Epidermal melanocyte (primary cell): Measurements from ENCODE around the gene DCTN2.

ENCODE experiments used
- DNase-seq: peaks from one replicate; pipeline ENCODE4 v3.0.0; 2011; ENCODE audit warnings: low spot score; ENCODE audit not compliant: insufficient read length

DCTN2 gene

DNA sequence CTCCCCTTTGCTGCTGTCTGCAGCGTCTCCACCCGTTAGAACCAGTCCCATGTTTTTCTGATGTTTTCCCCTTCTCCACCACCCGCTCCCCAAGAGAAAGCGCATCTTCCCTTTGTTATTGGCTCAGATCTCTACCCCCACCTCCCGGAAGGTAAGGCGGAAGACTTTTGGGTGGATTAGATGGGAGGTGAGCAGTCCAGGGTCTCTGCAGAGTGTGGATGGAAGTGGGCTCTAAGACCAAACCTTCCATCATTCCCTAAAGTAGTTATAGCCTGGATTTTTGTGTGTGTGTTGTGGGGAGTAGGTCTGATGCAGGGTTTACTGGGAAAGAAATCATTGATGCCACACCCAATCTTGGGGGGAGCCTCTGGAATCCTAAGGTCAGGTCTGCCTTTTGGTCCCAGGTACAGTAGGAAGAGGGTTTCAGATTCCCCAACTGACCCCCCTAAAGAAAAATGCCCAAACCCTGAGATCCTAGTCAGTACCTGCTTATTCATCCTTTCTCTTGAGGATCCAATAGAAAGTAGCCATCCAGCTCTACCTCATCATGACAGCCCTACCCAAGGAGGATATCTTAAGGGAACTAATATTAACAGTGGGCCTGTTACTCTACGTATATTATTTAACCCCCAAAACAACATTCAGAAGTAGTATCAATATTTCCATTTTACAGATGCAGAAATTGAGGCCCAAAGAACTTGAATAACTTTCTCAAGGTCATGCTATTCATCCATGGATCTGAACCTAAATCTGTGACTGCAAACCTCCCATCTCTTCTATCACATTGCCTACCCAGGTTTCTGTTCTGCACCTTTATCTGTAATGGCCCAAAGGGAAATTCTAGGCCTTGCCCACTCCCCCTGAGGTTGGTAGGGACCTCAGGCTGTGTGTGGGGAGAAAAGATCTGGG, 3.9 kb upstream of the DCTN2 start:
- no peak for DNase-seq

GRCh38 chr12:57549909-57550640, 3.1 kb upstream of the DCTN2 start, which contains the start of gene KIF5A:
TSS of gene KIF5A (plus strand) at chr12:57550044. CDS start at chr12:57550272, 228 bp downstream.
- no peak for DNase-seq

- no peak for DNase-seq
Observed at GRCh38 chr12:57549203-57549908, 2.4 kb upstream of the DCTN2 start.

DNA sequence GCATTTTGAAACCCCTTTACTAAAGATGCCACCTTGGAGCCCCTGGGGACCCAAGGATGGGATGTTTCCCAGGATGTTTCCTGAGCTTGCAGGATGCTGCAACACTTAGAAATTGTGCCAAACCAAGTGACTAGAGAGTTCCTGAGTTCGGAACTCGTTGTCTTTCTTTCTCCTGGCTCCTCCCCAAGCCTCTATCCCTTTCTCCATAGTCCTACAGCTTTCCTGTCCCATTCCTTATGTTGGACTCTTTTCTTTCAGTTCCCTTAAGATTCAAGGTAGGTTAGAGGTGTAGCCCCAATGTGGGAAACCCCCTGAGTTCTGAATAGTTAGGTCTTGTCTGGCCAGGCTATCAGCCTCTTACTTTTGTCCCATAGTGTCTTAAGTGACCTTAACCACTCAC, 1.5 kb upstream of the DCTN2 start:
- no peak for DNase-seq

- DNase-seq = no peak
Observed at GRCh38 chr12:57548013-57548315, 972 bp upstream of the DCTN2 start.

DNA sequence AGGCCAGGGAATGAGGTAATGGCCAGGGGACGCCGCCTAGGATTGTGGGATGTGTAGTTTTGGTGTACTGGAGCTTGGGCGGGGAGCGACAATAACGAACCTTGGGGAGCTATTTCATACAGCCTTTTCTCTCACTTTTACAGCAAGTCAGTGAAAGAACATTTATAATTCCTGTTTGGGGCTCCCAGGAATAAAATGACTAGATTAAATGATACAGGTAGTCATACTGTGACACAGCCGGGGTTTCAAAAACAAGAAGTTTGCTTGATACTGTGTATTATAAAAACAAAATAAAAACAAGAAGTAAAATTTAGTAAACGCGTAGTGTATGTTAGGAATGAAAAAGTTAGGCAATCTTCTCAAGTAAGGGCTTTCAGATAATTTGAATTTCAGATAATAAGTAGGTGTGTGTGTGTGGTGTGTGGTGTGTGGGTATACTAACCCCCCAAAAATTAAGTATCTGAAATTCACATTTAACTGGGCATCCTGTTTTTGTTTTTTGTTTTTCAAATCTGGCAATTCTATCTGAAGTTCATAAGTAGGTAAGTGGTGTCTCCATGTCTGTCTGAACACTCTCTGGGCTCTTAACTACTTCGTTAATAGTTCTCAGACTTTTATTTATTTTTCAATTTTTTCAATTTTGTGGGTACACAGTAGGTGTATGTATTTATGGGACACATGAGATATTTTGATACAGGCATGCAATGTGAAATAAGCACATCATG, 458 bp upstream of the DCTN2 start:
- DNase-seq = no peak

- DNase-seq = no peak
Observed at GRCh38 chr12:57545809-57546437, 1.1 kb downstream of the DCTN2 start.

DNA sequence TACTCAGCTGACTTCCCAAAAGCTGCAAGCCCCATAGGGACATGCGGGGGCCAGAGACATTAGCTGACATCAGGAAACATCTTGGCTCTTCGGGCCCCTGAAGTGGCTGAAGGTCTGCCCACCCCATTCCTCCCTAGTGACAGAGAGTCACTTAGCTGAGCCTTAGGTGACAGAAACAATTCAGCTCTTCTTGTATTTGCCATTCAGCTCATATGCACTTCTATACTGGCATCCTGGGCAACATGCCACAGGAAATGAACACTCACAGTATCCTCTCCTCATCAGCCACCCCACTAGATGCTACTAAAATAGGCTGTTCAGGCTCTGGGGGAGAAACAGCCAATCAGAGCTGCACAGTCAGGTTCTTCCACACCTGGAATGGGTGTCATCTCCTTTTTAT, 3.4 kb downstream of the DCTN2 start:
- no peak for DNase-seq

DNA sequence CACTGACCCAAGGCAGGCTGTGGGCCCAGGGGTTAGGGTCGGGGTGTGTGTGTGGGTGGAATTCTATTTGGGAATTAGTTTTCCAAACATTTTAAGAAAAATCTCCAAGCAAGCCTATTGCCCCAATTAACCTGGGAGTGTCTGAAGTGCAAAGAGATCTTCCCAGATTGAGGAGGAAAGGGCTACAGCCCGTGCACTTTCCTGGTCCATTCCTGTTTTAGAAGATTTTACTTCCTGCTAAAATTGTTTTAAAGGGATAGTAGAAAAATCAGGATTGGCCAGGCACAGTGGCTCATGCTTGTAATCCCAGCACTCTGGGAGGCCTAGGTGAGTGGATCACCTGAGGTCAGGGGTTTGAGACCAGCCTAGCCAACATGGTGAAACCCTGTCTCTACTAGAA, 5.3 kb downstream of the DCTN2 start:
- DNase-seq = no peak

DNA sequence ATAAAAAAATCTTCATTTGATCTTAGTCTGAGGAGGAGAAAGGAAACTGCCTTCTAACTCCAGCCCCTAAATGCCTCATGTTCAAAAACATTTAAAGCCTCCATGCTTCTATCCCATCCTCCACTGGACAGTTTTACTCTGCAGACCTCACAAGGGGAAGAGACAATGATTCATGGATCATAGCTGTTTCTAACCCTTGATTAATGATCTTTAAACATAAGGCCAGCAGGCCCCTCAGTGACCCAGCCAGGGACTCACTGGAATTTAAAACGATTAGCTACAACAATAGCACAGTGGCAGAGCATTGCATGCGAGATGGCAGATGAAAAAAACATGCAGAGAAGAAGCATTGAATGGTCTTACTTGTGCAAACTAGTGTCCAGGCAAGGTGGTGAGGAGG, 6.0 kb downstream of the DCTN2 start:
- DNase-seq = no peak

DNA sequence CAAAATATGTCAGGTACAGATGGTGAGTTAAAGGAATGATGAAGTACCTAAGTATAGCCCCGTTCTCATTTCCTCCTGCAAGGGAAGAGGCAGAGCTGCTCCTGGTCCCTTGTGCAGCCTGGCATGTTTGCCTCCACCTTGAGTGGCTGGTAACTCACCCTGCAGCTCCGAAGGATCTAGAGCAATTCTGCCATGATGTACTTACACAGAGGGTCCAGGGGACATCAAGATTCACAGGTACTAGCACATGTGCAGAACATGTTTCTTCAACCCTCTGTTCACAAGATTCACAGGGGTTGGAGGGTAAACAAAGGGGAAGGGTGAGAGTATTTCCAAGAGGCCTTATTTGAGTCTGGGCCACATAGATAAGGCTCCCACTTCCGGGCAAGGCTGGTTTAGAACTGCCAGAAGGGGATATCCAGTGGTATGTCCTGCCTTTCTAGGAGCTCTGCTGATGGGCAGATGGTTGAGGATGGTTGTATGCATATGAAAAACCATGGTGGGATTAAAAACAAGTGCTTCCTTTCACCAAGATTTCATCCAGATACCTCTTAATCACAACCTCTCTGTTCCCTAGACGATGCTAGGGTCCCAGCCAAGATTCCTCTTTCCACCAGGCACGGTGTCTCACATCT, 7.7 kb downstream of the DCTN2 start:
- no peak for DNase-seq

DNA sequence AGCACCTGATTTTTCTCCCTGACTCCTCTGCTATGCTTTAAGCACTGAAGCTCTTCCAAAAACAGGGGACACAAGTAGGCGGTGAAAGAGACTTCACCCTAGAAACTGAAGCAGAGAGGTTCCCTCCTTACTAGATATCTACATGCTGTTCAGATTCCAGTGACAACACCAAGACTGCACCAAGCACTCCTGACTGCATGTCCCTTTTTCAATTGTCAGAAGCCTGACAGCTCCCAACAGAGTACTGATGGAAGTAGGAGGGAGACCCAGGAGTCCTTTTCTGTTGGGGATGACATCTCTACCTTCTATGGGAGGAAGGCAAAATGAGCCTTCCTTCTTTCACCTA, 10.4 kb downstream of the DCTN2 start:
- no peak for DNase-seq

GRCh38 chr12:57535764-57536596, 11.0 kb downstream of the DCTN2 start:
- DNase-seq = no peak

- DNase-seq = no peak
Observed at GRCh38 chr12:57534991-57535543, 11.9 kb downstream of the DCTN2 start.

- no peak for DNase-seq
Observed at GRCh38 chr12:57534250-57534649, 12.7 kb downstream of the DCTN2 start.

GRCh38 chr12:57533108-57533507, 13.9 kb downstream of the DCTN2 start:
- no peak for DNase-seq

- DNase-seq = no peak
Observed at GRCh38 chr12:57531836-57532235, 15.2 kb downstream of the DCTN2 start.

- no peak for DNase-seq
Observed at GRCh38 chr12:57530396-57531142, 16.4 kb downstream of the DCTN2 start.

DNA sequence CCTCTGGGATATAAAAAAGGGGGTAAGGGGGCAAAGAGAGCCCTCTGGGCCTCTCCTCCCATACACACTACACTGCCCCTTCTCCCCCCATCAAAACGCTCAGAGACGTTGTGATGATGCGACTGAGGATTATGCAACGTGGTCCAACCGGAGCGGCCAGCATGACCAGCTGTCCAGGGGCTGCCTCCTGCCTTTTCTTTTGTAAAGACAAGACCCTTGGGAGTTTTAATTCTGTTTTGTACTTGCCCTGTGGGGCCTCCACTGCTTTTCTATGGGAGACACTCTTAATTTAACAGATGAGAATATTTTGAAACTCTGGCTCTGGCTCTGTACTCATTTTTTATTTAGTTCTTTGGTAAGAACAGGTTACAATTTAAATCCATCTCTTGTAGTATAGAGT, 17.2 kb downstream of the DCTN2 start:
- DNase-seq = no peak
